RWPE2 (cell line): ENCODE results near the gene ARMCX6.
"Not testable (repeated sequence)": the region's sequence is repeated elsewhere in the genome, so short reads cannot be mapped to it uniquely, and the experiment has no call there.

Source experiments
- ATAC-seq: fragments of 200-7000 bp; cut with Tn5 transposase; 3 replicates; pipeline ENCODE4 v1.9.1; 2021; ENCODE audit warnings: low read depth
- DNase-seq: peaks from one replicate; pipeline ENCODE4 v3.0.0-alpha.2; 2020; ENCODE audit warnings: low spot score
- H3K27ac ChIP-seq: fragments of 450-650 bp; 2 replicates; pipeline ENCODE4 v1.5.1; 2017; ENCODE audit warnings: mild to moderate bottlenecking; ENCODE audit not compliant: poor library complexity, severe bottlenecking
- H3K27me3 ChIP-seq: fragments of 250-450 bp; sonication (Bioruptor Pico); 2 replicates; pipeline ENCODE4 v1.5.1; 2021; ENCODE audit warnings: mild to moderate bottlenecking, moderate library complexity; ENCODE audit not compliant: insufficient read depth, poor library complexity, severe bottlenecking
- H3K36me3 ChIP-seq: fragments of 250-450 bp; sonication (Bioruptor Pico); 2 replicates; pipeline ENCODE4 v1.5.1; 2020; ENCODE audit warnings: low read depth, mild to moderate bottlenecking, moderate library complexity
- H3K4me1 ChIP-seq: fragments of 250-450 bp; sonication (Bioruptor Pico); 2 replicates; pipeline ENCODE4 v1.5.1; 2021; ENCODE audit warnings: mild to moderate bottlenecking, moderate library complexity; ENCODE audit not compliant: insufficient read depth, poor library complexity, severe bottlenecking
- H3K4me3 ChIP-seq: fragments of 250-450 bp; sonication (Bioruptor Pico); 2 replicates; pipeline ENCODE4 v1.5.1; 2021; ENCODE audit warnings: mild to moderate bottlenecking, moderate library complexity; ENCODE audit not compliant: severe bottlenecking
- H3K9me3 ChIP-seq: fragments of 250-450 bp; sonication (Bioruptor Pico); 2 replicates; pipeline ENCODE4 v1.5.1; 2021; ENCODE audit warnings: mild to moderate bottlenecking, moderate library complexity; ENCODE audit not compliant: severe bottlenecking
- TF ChIP-seq, protein P1 (sequence below): fragments of 450-650 bp; IDR thresholded peaks from one replicate; pipeline ENCODE4 v1.5.1; 2017; ENCODE audit warnings: mild to moderate bottlenecking, moderate library complexity; ENCODE audit not compliant: poor library complexity, severe bottlenecking

ARMCX6 gene

GRCh38 chrX:101619364-101619763 is 1.6 kb upstream of the ARMCX6 start:
- DNase-seq = no peak
- Histone ChIP-seq H3K27me3 (no peaks in the 10 kb centered on the region), H3K4me3 (no peak overlapping the region)

DNA sequence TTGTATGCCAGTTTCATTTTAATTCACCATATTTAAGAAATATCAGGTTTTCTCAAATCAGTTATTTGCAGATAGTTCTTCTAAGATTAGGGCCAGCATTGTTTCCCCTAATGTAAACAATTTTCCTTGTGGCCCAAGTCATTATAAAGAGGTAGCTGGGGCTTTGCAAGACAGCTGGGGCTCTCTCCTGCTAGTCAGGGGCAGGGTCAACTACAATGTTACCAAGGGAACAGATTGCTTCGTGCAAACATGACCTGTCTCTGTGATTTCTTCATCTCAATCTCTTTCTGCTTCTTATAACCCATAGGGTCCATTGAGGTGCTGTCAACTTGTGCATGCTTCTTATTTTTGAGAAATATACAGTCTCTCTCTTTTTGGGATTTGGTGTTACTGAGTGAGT is 12.1 kb downstream of the ARMCX6 start:
- Histone ChIP-seq H3K9me3 (no peaks in the 10 kb centered on the region), H3K4me1 (no peaks in the 10 kb centered on the region), H3K27ac (no peak overlapping the region), H3K36me3 (no peaks in the 10 kb centered on the region), H3K4me3 (no peak overlapping the region), H3K27me3 (no peaks in the 10 kb centered on the region)
- TF ChIP-seq, protein P1, sequence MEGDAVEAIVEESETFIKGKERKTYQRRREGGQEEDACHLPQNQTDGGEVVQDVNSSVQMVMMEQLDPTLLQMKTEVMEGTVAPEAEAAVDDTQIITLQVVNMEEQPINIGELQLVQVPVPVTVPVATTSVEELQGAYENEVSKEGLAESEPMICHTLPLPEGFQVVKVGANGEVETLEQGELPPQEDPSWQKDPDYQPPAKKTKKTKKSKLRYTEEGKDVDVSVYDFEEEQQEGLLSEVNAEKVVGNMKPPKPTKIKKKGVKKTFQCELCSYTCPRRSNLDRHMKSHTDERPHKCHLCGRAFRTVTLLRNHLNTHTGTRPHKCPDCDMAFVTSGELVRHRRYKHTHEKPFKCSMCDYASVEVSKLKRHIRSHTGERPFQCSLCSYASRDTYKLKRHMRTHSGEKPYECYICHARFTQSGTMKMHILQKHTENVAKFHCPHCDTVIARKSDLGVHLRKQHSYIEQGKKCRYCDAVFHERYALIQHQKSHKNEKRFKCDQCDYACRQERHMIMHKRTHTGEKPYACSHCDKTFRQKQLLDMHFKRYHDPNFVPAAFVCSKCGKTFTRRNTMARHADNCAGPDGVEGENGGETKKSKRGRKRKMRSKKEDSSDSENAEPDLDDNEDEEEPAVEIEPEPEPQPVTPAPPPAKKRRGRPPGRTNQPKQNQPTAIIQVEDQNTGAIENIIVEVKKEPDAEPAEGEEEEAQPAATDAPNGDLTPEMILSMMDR = no peak
- no peak for ATAC-seq
- no peak for DNase-seq

More at GRCh38 chrX:101619364-101619763, 1.6 kb upstream of the ARMCX6 start:
- no peak for ATAC-seq
- Histone ChIP-seq H3K36me3 (no peaks in the 10 kb centered on the region; the same call in 1 of the 2 replicates), H3K27ac (no peak overlapping the region), H3K4me1 (no peaks in the 10 kb centered on the region), H3K9me3 (no peaks in the 10 kb centered on the region)
- TF ChIP-seq, protein P1 = no peak

GRCh38 chrX:101605146-101605545 is 12.7 kb downstream of the ARMCX6 start:
- TF ChIP-seq, protein P1 = no peak
- no peak overlapping the region for H3K27ac ChIP-seq
- H3K9me3 ChIP-seq = no peaks in the 10 kb centered on the region
- no peak for DNase-seq
- no peaks in the 10 kb centered on the region for H3K4me1 ChIP-seq
- H3K27me3 ChIP-seq = no peaks in the 10 kb centered on the region
- H3K36me3 ChIP-seq = no peaks in the 10 kb centered on the region
- no peak overlapping the region for H3K4me3 ChIP-seq
- no peak for ATAC-seq

DNA sequence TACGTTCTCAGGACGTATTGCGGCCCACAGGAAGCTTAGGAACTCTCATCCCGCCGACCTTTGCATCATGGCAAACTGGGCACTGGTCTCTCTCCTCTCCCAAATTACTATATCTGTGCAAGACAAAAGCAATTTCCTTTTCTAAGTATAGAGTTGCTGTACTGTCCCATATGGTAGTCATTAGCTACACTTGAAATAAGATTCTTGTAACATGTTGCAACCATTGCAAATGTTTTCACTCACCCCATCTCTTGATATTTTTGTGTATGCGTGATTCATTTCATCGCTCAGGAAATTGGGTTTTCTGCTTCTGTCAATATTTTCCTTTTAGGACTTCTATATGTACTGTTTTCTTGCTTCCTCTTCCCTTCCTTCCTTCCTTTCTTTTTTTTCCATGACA is 15.7 kb downstream of the ARMCX6 start:
- Histone ChIP-seq H3K4me1 (no peaks in the 10 kb centered on the region), H3K27me3 (no peaks in the 10 kb centered on the region), H3K36me3 (no peaks in the 10 kb centered on the region), H3K9me3 (no peaks in the 10 kb centered on the region), H3K4me3 (no peak overlapping the region), H3K27ac (no peak overlapping the region)
- TF ChIP-seq, protein P1 = no peak
- no peak for DNase-seq
- no peak for ATAC-seq

- not testable (repeated sequence) for H3K36me3 ChIP-seq, DNase-seq, ATAC-seq, H3K27me3 ChIP-seq, H3K9me3 ChIP-seq, H3K4me1 ChIP-seq, H3K27ac ChIP-seq, H3K4me3 ChIP-seq
Measured at GRCh38 chrX:101599592-101599991, 18.2 kb downstream of the ARMCX6 start.
